GM18870 (cell line): ENCODE measurements around the gene NEDD4.
"Not testable (repeated sequence)": the region's sequence is repeated elsewhere in the genome, so short reads cannot be mapped to it uniquely, and the experiment has no call there.

Experiments
- ATAC-seq: cut with Tn5 transposase; IDR thresholded peaks from one replicate; pipeline ENCODE4 v1.9.1; 2021; ENCODE audit warnings: moderate library complexity; ENCODE audit not compliant: unreplicated experiment

NEDD4 gene

GRCh38 chr15:56006371-56006770 is 13.0 kb upstream of the NEDD4 start:
- ATAC-seq: not testable (repeated sequence)

- ATAC-seq: not testable (repeated sequence)
Observed at GRCh38 chr15:56004281-56004680, 10.9 kb upstream of the NEDD4 start.

DNA sequence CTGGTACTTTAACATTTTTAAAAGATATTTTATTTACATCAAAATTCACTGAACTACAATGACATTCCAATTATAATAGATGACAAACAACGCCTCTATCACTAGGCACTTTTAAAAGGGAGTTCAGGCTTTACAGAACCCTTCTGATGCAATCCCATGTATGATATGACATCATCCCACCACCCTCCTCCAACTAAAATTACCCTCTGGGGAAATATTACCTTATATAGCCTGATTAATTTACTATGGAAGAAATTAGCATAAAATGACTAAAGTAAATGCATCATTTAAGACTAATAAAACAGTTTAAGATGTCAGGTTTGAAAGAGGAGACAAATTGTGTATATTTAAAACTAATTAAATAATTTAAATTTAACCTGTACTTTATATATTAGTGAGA is 10.4 kb upstream of the NEDD4 start:
- not testable (repeated sequence) for ATAC-seq

- ATAC-seq: not testable (repeated sequence)
Observed at GRCh38 chr15:56003277-56003676, 9.9 kb upstream of the NEDD4 start.

DNA sequence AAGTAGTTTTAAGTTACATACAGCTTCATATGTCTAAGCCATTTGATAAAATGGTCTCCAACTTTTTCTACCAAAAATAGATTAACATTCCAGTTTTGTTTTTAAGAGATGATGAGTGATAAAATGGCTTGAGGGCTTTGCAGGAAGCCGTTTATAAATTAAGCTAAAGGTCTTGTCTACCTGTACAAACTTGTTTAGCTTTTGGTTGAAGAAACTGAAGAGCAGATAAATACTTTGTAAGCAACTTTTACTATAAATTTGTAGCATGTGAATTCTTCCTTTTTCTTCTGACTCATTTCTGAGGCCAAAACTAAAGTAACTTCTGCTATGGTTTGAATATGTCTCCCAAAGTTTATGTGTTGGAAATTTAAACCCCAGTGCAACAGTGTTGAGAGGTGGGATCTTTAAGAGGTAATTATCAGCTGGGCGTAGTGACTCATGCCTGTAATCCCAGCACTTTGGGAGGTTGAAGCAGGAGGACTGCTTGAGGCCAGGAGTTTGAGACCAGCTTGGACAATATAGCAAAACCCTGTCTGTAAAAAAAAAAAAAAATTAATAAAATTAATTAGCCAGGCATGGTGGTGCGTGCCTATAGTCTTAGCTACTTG is 8.2 kb upstream of the NEDD4 start:
- no peak for ATAC-seq

DNA sequence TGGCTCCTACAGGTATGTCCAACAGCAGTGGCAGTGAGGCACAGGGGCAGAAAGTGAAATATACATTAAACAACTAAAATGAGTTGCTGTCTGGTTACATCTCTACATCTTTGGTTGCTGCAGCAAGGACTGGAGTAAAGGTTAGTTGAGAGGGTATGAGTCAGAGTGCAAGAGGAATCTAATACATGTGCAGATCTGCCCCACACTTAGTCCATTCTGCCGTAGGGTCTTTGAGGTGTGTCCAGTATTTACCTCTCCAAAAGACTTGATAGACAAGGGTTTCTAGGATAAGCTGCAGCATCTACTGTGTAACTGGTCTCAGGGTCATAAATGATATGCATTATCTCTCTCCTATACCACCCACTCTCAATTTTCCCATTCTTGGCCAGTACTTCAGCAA is 6.2 kb upstream of the NEDD4 start:
- no peak for ATAC-seq

- no peak for ATAC-seq
Observed at GRCh38 chr15:55998478-55998877, 5.1 kb upstream of the NEDD4 start.

DNA sequence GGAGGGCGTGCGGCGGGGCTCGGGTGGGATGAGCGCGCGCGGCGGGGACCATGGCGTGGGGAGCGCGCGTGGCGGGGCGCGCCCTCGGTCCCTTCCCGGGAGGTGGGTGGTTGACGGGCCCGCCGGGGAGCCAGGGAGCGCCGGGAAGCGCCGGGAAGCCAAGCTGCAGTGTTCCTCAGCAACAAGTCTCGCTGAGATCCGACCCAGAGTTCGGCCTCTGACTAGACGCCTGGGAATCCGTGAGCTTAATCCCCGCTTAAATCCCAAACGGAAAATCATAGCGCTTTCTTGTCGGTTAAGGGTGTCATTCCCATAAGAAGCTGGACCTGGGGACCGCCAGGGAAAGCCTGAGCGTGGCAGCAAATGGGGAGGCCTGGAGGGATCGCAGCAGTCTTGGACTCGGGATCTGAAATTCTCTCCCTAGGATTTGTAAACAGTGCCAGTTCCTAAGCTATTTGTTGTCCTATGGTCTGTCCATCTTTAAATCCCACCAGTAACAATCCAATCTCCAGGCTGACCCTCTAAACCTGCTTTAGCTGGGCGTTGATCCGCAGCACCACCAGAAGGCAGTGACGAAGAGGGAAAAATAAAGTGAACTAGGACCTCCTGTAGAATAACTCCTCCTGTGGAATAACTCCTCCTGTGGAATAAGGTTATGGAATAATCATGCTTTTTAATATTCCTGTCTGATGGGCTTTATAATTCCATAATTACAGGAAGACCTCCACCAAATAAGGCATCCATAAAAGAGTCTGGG is 570 bp upstream of the NEDD4 start:
- ATAC-seq: no peak

GRCh38 chr15:55992769-55993110 is 672 bp downstream of the NEDD4 start:
- ATAC-seq: no peak

GRCh38 chr15:55991802-55992768 is 1.3 kb downstream of the NEDD4 start:
- no peak for ATAC-seq

- ATAC-seq: no peak
Observed at GRCh38 chr15:55990998-55991397, 2.4 kb downstream of the NEDD4 start.

- ATAC-seq: no peak
Observed at GRCh38 chr15:55990516-55990915, 2.9 kb downstream of the NEDD4 start.

GRCh38 chr15:55989383-55989782 is 4.0 kb downstream of the NEDD4 start:
- no peak for ATAC-seq

DNA sequence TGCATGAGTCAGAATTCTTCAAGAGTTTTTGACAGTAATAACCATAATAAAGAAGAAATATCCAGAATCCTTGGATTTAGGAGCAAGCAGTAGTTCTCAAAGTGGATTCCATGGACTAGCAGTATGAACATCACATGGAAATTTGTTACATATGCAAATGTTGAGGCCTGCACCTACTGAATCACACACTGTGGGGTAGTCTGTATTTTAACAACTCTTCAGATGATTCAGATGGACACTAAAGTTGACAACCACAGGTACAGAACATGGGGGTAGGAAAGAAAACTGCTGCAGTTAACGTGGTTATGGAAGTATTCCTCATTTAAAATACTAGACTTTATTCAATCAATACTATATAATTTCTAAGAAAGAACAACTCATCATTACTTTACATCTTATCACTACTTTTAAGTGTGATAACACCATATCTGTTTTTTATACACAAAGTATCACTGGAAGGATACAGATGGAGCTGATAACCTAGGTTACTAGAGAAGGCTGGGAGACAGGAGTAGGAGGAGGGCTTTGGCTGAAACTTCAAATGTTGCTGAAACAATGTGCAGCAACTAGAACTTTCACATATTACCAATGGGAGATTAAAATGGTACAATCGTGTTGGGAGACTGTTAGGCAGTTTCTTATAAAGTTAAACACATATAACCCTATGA is 11.7 kb downstream of the NEDD4 start:
- ATAC-seq: no peak

DNA sequence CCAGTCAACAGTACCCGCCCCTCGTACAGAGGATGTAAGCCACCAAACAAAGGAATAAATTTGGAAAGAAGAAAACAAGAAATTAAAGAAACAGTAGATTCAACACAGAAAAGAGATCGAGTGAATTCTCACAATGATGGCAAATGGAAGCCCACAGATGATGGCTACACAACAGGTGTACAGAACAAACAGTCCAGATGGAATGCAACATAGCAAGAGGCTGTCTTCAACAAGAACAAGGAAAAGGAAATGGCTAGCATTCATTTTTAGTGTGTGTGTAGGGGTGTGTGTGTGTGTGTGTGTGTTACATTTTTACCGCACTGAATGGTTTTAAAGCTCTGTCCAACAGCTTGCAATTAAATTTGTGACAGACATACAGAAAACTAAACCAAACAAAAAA is 12.9 kb downstream of the NEDD4 start:
- ATAC-seq: no peak

- ATAC-seq: no peak
Observed at GRCh38 chr15:55977231-55977630, 16.2 kb downstream of the NEDD4 start.

DNA sequence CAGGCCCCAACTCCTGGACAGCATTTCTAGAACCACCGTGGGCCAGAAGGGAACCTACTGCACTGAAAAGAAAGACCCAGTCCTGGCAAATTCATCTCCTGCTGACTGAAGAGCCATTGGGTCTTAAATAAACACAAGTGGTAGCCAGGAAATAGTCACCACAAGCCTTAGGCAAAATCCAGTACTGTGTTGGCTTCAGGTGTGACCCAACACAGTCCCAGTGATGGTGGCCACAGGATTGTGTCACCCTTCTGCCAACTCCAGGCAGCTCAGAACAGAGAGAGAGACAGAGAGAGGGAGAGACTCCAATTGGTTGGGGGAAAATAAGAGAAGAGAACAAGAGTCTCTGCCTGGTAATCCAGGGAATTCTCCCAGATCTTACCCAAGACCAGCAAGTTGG is 23.1 kb downstream of the NEDD4 start:
- ATAC-seq: no peak

GRCh38 chr15:55969582-55969981 is 23.8 kb downstream of the NEDD4 start:
- ATAC-seq: no peak

GRCh38 chr15:55968923-55969322 is 24.5 kb downstream of the NEDD4 start:
- no peak for ATAC-seq

DNA sequence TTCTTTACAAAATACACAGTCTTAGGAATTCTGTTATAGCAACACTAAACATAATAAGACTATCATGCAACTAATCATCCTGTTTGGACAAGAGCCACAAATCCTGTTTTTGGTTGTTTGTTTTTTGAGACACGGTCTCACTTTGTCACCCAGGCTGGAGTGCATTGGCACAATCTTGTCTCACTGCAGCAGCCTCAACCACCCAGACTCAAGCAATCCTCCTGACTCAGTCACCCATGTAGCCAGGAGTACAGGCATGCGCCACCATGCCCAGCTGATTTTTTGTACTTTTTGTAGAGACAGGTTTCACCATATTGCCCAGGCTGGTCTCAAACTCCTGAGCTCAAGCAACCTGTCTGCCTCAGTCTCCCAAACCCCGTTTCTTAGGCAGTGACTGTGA is 28.3 kb downstream of the NEDD4 start:
- ATAC-seq: no peak

GRCh38 chr15:55960946-55961345 is 32.5 kb downstream of the NEDD4 start:
- no peak for ATAC-seq
